RWPE2 (cell line): ENCODE results near the gene MYADM.
A peak's percentile ranks its signal among the peaks of the same experiment; 100 is the strongest.

Experiments
- ATAC-seq: fragments of 200-7000 bp; cut with Tn5 transposase; 3 replicates; pipeline ENCODE4 v1.9.1; 2021; ENCODE audit warnings: low read depth
- DNase-seq: peaks from one replicate; pipeline ENCODE4 v3.0.0-alpha.2; 2020; ENCODE audit warnings: low spot score
- H3K27ac ChIP-seq: fragments of 450-650 bp; 2 replicates; pipeline ENCODE4 v1.5.1; 2017; ENCODE audit warnings: mild to moderate bottlenecking; ENCODE audit not compliant: poor library complexity, severe bottlenecking
- H3K27me3 ChIP-seq: fragments of 250-450 bp; sonication (Bioruptor Pico); 2 replicates; pipeline ENCODE4 v1.5.1; 2021; ENCODE audit warnings: mild to moderate bottlenecking, moderate library complexity; ENCODE audit not compliant: insufficient read depth, poor library complexity, severe bottlenecking
- H3K36me3 ChIP-seq: fragments of 250-450 bp; sonication (Bioruptor Pico); 2 replicates; pipeline ENCODE4 v1.5.1; 2020; ENCODE audit warnings: low read depth, mild to moderate bottlenecking, moderate library complexity
- H3K4me1 ChIP-seq: fragments of 250-450 bp; sonication (Bioruptor Pico); 2 replicates; pipeline ENCODE4 v1.5.1; 2021; ENCODE audit warnings: mild to moderate bottlenecking, moderate library complexity; ENCODE audit not compliant: insufficient read depth, poor library complexity, severe bottlenecking
- H3K4me3 ChIP-seq: fragments of 250-450 bp; sonication (Bioruptor Pico); 2 replicates; pipeline ENCODE4 v1.5.1; 2021; ENCODE audit warnings: mild to moderate bottlenecking, moderate library complexity; ENCODE audit not compliant: severe bottlenecking
- H3K9me3 ChIP-seq: fragments of 250-450 bp; sonication (Bioruptor Pico); 2 replicates; pipeline ENCODE4 v1.5.1; 2021; ENCODE audit warnings: mild to moderate bottlenecking, moderate library complexity; ENCODE audit not compliant: severe bottlenecking
- TF ChIP-seq, protein P1 (sequence below): fragments of 450-650 bp; IDR thresholded peaks from one replicate; pipeline ENCODE4 v1.5.1; 2017; ENCODE audit warnings: mild to moderate bottlenecking, moderate library complexity; ENCODE audit not compliant: poor library complexity, severe bottlenecking

The MYADM gene

DNA sequence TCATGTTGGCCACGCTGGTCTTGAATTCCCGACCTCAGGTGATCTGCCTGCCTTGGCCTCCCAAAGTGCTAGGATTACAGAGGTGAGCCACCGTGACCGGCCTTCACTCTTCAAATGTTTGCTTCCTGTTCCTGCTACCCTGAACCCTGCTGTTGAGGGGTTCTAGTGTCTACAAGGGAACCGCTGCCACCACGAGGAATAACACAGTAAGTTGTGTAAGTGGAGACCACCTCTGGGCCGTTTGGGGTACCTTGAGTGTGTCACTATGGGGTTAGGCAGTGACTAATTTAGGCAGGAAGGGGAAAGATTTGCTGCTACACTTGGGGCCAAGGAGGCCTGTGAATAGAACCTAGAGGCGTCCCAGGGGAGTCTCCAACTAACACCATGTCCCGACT lies 2.2 kb upstream of the MYADM start:
- no peak for ATAC-seq
- TF ChIP-seq, protein P1, sequence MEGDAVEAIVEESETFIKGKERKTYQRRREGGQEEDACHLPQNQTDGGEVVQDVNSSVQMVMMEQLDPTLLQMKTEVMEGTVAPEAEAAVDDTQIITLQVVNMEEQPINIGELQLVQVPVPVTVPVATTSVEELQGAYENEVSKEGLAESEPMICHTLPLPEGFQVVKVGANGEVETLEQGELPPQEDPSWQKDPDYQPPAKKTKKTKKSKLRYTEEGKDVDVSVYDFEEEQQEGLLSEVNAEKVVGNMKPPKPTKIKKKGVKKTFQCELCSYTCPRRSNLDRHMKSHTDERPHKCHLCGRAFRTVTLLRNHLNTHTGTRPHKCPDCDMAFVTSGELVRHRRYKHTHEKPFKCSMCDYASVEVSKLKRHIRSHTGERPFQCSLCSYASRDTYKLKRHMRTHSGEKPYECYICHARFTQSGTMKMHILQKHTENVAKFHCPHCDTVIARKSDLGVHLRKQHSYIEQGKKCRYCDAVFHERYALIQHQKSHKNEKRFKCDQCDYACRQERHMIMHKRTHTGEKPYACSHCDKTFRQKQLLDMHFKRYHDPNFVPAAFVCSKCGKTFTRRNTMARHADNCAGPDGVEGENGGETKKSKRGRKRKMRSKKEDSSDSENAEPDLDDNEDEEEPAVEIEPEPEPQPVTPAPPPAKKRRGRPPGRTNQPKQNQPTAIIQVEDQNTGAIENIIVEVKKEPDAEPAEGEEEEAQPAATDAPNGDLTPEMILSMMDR = no peak
- Histone ChIP-seq H3K27me3 (no peaks in the 10 kb centered on the region), H3K36me3 (peaks cover 1% of the 10 kb centered on the region), H3K4me3 (peak overlapping the region; percentile 69), H3K27ac (peak overlapping the region; percentile 86), H3K9me3 (no peaks in the 10 kb centered on the region), H3K4me1 (peaks cover 10% of the 10 kb centered on the region)
- DNase-seq = no peak

DNA sequence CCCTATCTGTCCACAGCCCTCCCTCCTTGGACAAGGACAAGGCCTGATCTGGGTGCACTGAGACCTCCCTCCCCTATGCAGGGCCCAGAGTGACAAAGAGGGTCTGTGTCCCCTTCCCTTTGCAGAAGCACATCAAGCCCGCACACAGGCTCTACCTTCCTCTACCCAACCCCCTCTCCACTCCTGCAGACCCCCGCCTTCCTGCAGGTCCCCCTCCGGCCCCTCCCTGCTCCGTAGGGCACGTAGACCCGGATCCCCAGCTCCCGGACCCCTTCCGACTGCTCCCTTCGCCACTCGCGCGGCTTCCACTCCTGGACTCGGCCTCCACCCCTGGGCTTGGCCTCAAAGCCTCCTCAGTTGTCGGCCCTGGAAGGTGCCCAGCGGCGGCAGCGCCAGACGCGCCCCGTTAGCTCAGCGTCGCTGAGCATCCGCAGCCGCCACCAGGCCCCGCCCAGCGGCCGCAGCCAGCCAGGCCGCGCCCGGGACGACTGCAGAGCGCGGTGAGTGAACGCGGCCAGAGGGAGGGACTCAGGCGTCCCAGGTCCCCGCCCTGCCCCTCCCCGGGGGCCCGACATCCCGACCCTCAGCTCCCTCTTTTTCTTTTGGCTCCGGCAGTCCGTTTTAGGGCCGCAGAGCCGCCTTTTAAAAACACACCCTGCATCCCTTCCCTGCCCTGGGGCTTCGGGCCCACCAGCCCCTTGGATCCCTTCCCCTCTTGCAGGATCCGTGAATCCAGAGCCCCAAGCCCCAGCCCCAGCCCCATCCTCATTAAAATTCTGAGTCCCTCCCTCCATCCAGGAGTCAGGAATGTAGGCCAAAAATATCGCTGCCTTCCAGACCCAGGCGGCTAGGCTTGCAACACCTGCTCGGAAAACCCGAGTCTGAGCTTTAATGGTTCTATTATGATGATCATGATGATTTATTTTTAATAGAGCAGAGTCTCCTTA lies 1.5 kb upstream of the MYADM start:
- Histone ChIP-seq H3K9me3 (no peaks in the 10 kb centered on the region), H3K36me3 (peaks cover 8% of the 10 kb centered on the region), H3K27me3 (no peaks in the 10 kb centered on the region), H3K4me3 (peak overlapping the region; percentile 69), H3K4me1 (peaks cover 10% of the 10 kb centered on the region), H3K27ac (peak overlapping the region; percentile 86)
- TF ChIP-seq, protein P1 = no peak
- ATAC-seq (peak; percentile 28), DNase-seq (no peak)

DNA sequence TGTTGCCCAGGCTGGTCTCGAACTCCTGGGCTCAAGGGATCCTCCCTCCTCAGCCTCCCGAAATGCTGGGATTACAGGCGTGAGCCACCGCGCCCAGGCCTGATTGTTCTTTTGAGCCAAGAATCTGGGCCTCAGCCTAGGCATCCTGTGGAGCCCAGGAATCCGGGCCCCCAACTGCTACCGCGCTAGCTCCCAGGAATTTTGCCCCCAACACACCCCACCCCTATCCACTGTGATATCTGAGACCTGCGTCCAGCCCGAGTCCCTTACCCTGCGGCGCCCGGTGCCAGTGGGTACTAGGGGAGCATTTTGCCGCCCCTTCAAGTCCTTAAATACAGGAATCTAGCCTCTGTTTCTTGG lies 838 bp upstream of the MYADM start:
- H3K4me1 ChIP-seq = peaks cover 10% of the 10 kb centered on the region
- TF ChIP-seq, protein P1 = no peak
- DNase-seq (no peak), ATAC-seq (no peak)
- H3K27ac ChIP-seq = peak overlapping the region; percentile 86
- no peaks in the 10 kb centered on the region for H3K27me3 ChIP-seq
- H3K36me3 ChIP-seq = peaks cover 14% of the 10 kb centered on the region
- H3K4me3 ChIP-seq = peak overlapping the region; percentile 69
- no peaks in the 10 kb centered on the region for H3K9me3 ChIP-seq

DNA sequence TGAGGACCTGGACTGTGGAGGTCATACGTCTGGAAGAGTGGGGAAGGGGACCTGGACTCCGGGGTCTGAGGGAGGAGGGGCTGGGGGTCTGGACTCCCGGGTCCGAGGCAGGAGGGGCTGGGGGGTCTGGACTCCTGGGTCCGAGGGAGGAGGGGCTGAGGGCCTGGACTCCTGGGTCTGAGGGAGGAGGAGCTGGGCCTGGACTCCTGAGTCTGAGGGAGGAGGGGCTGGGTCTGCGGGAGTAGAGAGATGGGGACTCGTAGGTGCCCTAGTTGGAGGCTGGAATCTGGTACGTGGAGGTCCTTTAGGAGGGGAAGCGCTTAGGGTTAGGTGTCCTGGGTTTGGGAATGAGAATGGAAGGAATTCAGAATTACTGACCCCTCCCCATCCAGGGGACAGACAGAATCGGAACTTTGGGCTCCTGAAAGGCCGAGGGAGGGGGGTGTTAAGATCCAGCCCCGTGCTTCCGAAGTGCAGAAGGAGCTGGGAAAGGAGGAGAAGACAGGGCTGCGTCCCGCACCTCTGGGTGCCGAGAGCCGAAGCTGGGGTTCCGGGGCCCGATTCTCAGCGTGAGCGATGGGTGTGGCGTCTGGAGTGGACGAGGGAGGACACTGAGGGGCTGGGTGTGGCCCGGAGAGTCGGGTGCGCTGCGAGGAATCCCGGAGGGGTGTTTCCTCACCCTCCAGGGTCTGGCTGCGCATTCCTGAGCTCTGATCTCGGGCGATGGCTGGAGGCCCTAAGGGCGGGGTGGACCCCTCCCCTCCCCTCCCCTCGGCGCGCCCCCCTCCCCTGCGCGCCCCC lies 608 bp downstream of the MYADM start:
- Histone ChIP-seq H3K4me1 (peaks cover 10% of the 10 kb centered on the region), H3K27ac (peak overlapping the region; percentile 86), H3K4me3 (peak overlapping the region; percentile 69), H3K36me3 (peaks cover 21% of the 10 kb centered on the region), H3K27me3 (no peaks in the 10 kb centered on the region), H3K9me3 (no peaks in the 10 kb centered on the region)
- ATAC-seq (peak; percentile 24), DNase-seq (peak; percentile 80)
- TF ChIP-seq, protein P1 = no peak
